Calu3 (cell line): ENCODE data around the gene SH3BP5L. TPM values are rescaled to one million over a fixed set of nuclear protein-coding genes. Genes with fewer than 3 reads are reported as not detected.
"Not testable (repeated sequence)": the region's sequence is repeated elsewhere in the genome, so short reads cannot be mapped to it uniquely, and the experiment has no call there.

Experiments
- BruUV-seq: library from RNA; stranded (reverse); fragments of 400-500 nt; replicated peaks from 2 replicates; lab custom pipeline; 2021; lab: Mats Ljungman, UMichigan
- CTCF ChIA-PET: fragments of 300-600 bp; sonication (Branson Sonifier 250); formaldehyde crosslinking; loops from one replicate; lab custom pipeline; 2022; ENCODE audit warnings: antibody characterized with exemption; lab: Charles Lee
- DNase-seq: peaks from one replicate; pipeline ENCODE4 v3.0.0; 2022
- H3K27ac Mint-ChIP-seq: one replicate; pipeline ENCODE4 v1.8.0; 2022; ENCODE audit warnings: mixed read lengths; ENCODE audit not compliant: unreplicated experiment
- H3K27me3 Mint-ChIP-seq: one replicate; pipeline ENCODE4 v1.8.0; 2022; ENCODE audit warnings: mixed read lengths; ENCODE audit not compliant: unreplicated experiment
- H3K36me3 Mint-ChIP-seq: one replicate; pipeline ENCODE4 v1.8.0; 2022; ENCODE audit warnings: mild to moderate bottlenecking, moderate library complexity, mixed read lengths; ENCODE audit not compliant: insufficient read depth, unreplicated experiment
- H3K4me1 Mint-ChIP-seq: one replicate; pipeline ENCODE4 v1.8.0; 2022; ENCODE audit warnings: mild to moderate bottlenecking, low read depth, mixed read lengths; ENCODE audit not compliant: unreplicated experiment
- H3K4me3 Mint-ChIP-seq: one replicate; pipeline ENCODE4 v1.8.0; 2022; ENCODE audit warnings: mild to moderate bottlenecking, low read depth, moderate library complexity, mixed read lengths; ENCODE audit not compliant: unreplicated experiment
- H3K9me3 Mint-ChIP-seq: one replicate; pipeline ENCODE4 v1.8.0; 2022; ENCODE audit warnings: low read depth, mixed read lengths; ENCODE audit not compliant: unreplicated experiment
- CTCF ChIP-seq: fragments of 200-600 bp; IDR thresholded peaks from one replicate; pipeline ENCODE4 v1.8.0; 2022; ENCODE audit warnings: antibody characterized with exemption; ENCODE audit not compliant: unreplicated experiment
- intact Hi-C: fragments of 100-400 bp; cut with micrococcal nuclease; formaldehyde crosslinking; loops from one replicate; pipeline ENCODE4 v1.10.0; 2022; ENCODE audit not compliant: unreplicated experiment
- total RNA-seq: library from RNA; stranded (reverse); gene quantifications from 2 replicates; pipeline ENCODE4 v1.2.3, GENCODE V29; 2022

The SH3BP5L gene
- total RNA-seq, 1 experiment from 2014 or later: 27.1 TPM

GRCh38 chr1:248807067-248807737 is 18.5 kb downstream of the SH3BP5L start:
- no peaks in the 10 kb centered on the region for H3K4me1 Mint-ChIP-seq
- peak; percentile 50 for DNase-seq
- CTCF ChIA-PET: interaction anchor here (1.2 kb wide), 1 partner anchor 104 kb away, joined by 3 read pairs; no protein-coding TSS in a partner anchor
- H3K4me3 Mint-ChIP-seq: no peak overlapping the region
- intact Hi-C loops: loop anchor here (1.0 to 2.0 kb wide), 2 partner anchors 110 to 185 kb away; no protein-coding TSS in a partner anchor
- H3K9me3 Mint-ChIP-seq: peaks cover 8% of the 10 kb centered on the region
- no peaks in the 10 kb centered on the region for H3K27me3 Mint-ChIP-seq
- H3K36me3 Mint-ChIP-seq: peaks cover 18% of the 10 kb centered on the region
- peak; percentile 70 for TF ChIP-seq CTCF
- no peak overlapping the region for H3K27ac Mint-ChIP-seq
- BruUV-seq: no TSS peak

DNA sequence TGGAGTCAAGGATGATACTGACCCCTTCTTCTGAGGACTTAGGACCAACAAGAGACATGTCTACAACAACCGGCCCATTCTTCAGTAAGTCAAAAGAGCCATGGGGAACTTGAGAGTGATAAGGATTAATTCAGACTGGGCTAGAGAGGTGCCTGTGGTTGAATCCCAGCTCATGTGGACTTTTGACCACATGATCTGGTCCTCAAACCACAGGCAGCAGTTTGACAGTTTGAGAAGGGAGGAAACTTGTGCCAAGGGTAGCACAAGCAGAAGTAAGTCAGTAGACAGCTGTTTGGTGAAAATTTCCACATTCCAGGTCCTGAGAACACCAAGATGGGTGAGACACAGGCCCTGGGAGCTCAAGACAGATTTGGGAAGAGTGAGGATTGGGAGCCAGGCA is 19.8 kb downstream of the SH3BP5L start:
- no TSS peak for BruUV-seq
- Mint-ChIP-seq H3K4me3 (no peak overlapping the region), H3K9me3 (peaks cover 8% of the 10 kb centered on the region), H3K27me3 (no peaks in the 10 kb centered on the region), H3K36me3 (peaks cover 12% of the 10 kb centered on the region), H3K27ac (no peak overlapping the region), H3K4me1 (no peaks in the 10 kb centered on the region)
- DNase-seq: no peak
- no peak for TF ChIP-seq CTCF
- intact Hi-C loops: loop anchor here (2.0 kb wide), 1 partner anchor 109 kb away; no protein-coding TSS in a partner anchor
- CTCF ChIA-PET: interaction anchor here (0.7 kb wide), 1 partner anchor 19 kb away, joined by 8 read pairs; no protein-coding TSS in a partner anchor

DNA sequence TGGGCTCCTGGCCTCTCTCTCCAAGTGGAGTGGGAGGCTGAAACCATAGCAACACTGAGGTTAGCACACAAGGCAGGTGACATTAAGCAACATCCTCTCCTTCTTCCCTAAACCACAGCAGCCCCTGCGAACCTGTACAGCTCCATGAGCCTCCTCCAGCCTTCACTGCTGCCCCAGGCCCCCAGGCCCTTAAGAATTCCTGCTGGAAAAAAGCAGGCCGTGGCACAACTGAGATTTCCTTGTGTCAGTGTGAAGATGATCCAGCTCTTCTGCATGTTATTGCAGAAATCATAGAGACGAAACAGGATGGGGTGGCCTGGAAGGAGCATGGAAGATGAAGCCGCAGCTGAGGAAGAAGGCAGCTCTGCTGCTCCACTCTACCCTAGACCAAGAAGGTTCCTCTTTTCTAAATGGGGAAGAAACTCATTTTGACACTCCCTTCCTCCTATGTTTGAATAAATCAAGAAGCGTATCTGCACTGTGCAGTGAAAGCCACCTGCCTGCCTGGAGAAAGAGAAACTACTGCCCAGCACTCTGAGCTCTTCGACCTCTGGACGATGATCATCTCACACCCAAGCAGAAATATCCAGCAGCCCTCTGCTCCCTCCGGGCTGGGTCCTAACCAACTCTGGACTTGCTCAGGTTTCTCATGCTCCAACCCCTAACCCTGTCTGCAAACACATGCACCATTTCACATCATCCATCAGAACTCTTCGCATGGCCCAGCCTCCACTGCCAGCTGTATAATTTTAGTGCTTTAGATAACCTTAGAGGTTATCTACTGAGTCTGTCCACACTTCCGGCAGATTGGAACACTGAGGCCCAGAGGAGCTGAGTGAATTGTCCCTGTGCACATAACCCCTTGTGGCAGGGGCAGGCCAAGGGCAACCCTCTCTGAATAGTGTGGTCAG is 20.7 kb downstream of the SH3BP5L start:
- CTCF ChIA-PET: interaction anchor here (0.6 kb wide), 1 partner anchor 108 kb away, joined by 4 read pairs; no protein-coding TSS in a partner anchor
- no peak overlapping the region for H3K4me3 Mint-ChIP-seq
- intact Hi-C loops: no loop called here
- no peak for TF ChIP-seq CTCF
- H3K4me1 Mint-ChIP-seq: no peaks in the 10 kb centered on the region
- H3K9me3 Mint-ChIP-seq: peaks cover 11% of the 10 kb centered on the region
- H3K27ac Mint-ChIP-seq: no peak overlapping the region
- DNase-seq: no peak
- no TSS peak for BruUV-seq
- H3K36me3 Mint-ChIP-seq: peaks cover 4% of the 10 kb centered on the region
- no peaks in the 10 kb centered on the region for H3K27me3 Mint-ChIP-seq

- peaks cover 11% of the 10 kb centered on the region for H3K9me3 Mint-ChIP-seq
- BruUV-seq, H3K4me3 Mint-ChIP-seq, DNase-seq, CTCF ChIA-PET, H3K36me3 Mint-ChIP-seq, H3K27me3 Mint-ChIP-seq, intact Hi-C loops, H3K4me1 Mint-ChIP-seq: not testable (repeated sequence)
- peak overlapping the region; percentile 26 for H3K27ac Mint-ChIP-seq
These were observed 22.2 kb downstream of the SH3BP5L start for GRCh38 chr1:248803501-248803900.
